Stomach (tissue), 9 donors: ENCODE results near the gene RABGAP1. TPM values are rescaled to one million over a fixed set of nuclear protein-coding genes. Genes with fewer than 3 reads are reported as not detected.
A peak's percentile ranks its signal among the peaks of the same experiment; 100 is the strongest.

Experiments used
- DNase-seq, 2 donors: peaks; one replicate each; pipeline versions ENCODE4 v3.0.0 to v3.0.0-alpha.2; 2013 to 2019
- H3K27ac ChIP-seq, 5 donors: fragments of 200-600 bp in 4 of 5; sonication (generic) in 4 of 5; one replicate each; pipeline ENCODE4 v1.5.1; 2013 to 2019; ENCODE audit warnings: mild to moderate bottlenecking in 1 of 5, moderate library complexity in 1 of 5
- H3K27me3 ChIP-seq, 3 donors: fragments of 200-600 bp; sonication (generic); one replicate each; pipeline ENCODE4 v1.5.1; 2017 to 2019; ENCODE audit warnings: mixed run types in 1 of 3
- H3K36me3 ChIP-seq, 4 donors: fragments of 200-600 bp; sonication (generic); 1 replicate in 3 of 4; 2 replicates in 1 of 4; pipeline ENCODE4 v1.5.1; 2016 to 2019
- H3K4me1 ChIP-seq, 4 donors: fragments of 200-600 bp; sonication (generic); one replicate each; pipeline ENCODE4 v1.5.1; 2016 to 2019
- H3K4me3 ChIP-seq, 4 donors: fragments of 200-600 bp; sonication (generic) in 3 of 4; one replicate each; pipeline ENCODE4 v1.5.1; 2016 to 2019; ENCODE audit warnings: mild to moderate bottlenecking in 1 of 4
- H3K9me3 ChIP-seq, 4 donors: fragments of 200-600 bp; sonication (generic); one replicate each; pipeline ENCODE4 v1.5.1; 2016 to 2019
- EP300 ChIP-seq: sonication (generic); formaldehyde crosslinking; IDR thresholded peaks from one replicate; pipeline ENCODE4 v1.6.1; 2017; ENCODE audit warnings: antibody characterized with exemption
- POLR2A ChIP-seq, 4 donors: fragments of 450-650 bp; IDR thresholded peaks; one replicate each; pipeline ENCODE4 v1.6.1; 2016; ENCODE audit warnings: antibody characterized with exemption in 4 of 4, control low read depth in 2 of 4, mild to moderate bottlenecking in 1 of 4, moderate library complexity in 1 of 4
- POLR2AphosphoS5 ChIP-seq, 3 donors: sonication (generic); formaldehyde crosslinking; IDR thresholded peaks; one replicate each; pipeline ENCODE4 v1.6.1; 2016; ENCODE audit warnings: antibody characterized with exemption in 3 of 3
- WGBS, 5 donors: extraction: QIAGEN DNeasy Blood & Tissue Kit in 3 of 5; methylation state at CpG; one replicate each; pipeline versions ENCODE4 v1.1.5 to v1.1.7; 2013 to 2018; 5-methylcytosine and 5-hydroxymethylcytosine counted together
- intact Hi-C: fragments of 100-400 bp; cut with DNase I; formaldehyde crosslinking; loops from one replicate; pipeline ENCODE4 v1.15.1; 2023; ENCODE audit warnings: low total_unique reads
- polyA plus RNA-seq, 3 donors: library from polyadenylated mRNA; stranded (reverse); fragments of 200-250 nt; gene quantifications; one replicate each; pipeline ENCODE4 v1.2.3, GENCODE V29; 2013
- total RNA-seq, 5 donors: library from RNA; depleted of rRNA; stranded (reverse); fragments of >200 nt; gene quantifications; one replicate each; pipeline versions ENCODE4 v1.1.0 to v1.2.3, GENCODE V29; 2014 to 2016
- TF ChIP-seq, protein P1 (sequence below), 7 experiments: fragments of 450-650 bp in 4 of 7; fragments of 200-600 bp in 3 of 7; sonication (generic) in 3 of 7; IDR thresholded peaks; one replicate each; pipeline ENCODE4 v1.5.1; 2016 to 2019; ENCODE audit warnings: antibody characterized with exemption in 7 of 7, control low read depth in 2 of 7, mild to moderate bottlenecking in 1 of 7
- donor health status: healthy with polysubstance abuse.
- donor health status: Bipolar disorder and iron deficiency.
- donor health status: healthy.

The RABGAP1 gene
- total and polyA plus RNA-seq, 8 donors: 7.0 to 157 (median 33.0) TPM

DNA sequence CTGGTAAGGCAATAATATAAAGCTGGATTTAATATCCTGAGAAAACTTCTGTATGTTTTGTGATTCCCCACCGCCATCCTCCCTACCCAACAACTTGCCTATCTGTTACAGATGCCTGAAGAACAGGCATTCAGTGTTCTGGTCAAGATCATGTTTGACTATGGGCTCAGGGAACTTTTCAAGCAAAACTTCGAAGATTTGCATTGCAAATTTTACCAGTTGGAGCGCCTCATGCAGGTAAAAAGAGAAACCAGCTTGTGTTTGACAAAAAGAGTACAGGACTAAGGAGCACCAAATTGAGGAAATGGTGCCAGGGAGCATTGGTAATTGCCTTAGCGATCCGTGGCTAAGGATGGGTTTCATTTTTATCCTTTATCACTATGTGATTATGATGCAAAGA lies 132.6 kb downstream of the RABGAP1 start:
- intact Hi-C loops: no loop called here

DNA sequence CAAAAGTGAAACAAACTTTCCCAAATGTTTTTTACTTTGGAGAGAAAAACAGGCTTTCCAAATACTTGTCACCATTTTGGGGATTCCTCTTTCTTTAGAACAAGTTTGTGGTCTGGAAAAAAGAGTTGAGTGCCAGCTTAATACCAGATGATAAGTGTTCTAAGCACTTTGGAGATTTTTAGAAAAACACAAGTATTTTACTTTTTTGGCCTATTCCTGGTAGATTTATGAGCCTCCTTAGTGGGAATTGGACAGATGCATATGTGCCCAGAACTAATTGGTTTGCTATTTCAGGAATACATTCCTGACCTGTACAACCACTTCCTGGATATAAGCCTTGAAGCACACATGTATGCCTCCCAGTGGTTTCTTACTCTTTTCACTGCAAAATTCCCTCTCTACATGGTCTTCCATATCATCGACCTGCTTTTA lies 133.2 kb downstream of the RABGAP1 start:
- intact Hi-C loops: no loop called here
- H3K36me3 ChIP-seq: peaks cover 12 to 86% (median 79%) of the 10 kb centered on the region in 4 donors
- peak overlapping the region in 4 of 5 donors; percentile 11 to 63 (median 39) for H3K27ac ChIP-seq
- H3K9me3 ChIP-seq: no peaks in the 10 kb centered on the region
- H3K27me3 ChIP-seq: no peaks in the 10 kb centered on the region
- peak in 1 of 2 donors; percentile 26 for DNase-seq
- no peak overlapping the region for H3K4me3 ChIP-seq
- H3K4me1 ChIP-seq: peaks cover 0 to 20% (median 7%) of the 10 kb centered on the region in 4 donors
- TF ChIP-seq EP300: no peak
- TF ChIP-seq POLR2A (IDR thresholded peaks at IDR 0.05): no peak
- TF ChIP-seq, protein P1, sequence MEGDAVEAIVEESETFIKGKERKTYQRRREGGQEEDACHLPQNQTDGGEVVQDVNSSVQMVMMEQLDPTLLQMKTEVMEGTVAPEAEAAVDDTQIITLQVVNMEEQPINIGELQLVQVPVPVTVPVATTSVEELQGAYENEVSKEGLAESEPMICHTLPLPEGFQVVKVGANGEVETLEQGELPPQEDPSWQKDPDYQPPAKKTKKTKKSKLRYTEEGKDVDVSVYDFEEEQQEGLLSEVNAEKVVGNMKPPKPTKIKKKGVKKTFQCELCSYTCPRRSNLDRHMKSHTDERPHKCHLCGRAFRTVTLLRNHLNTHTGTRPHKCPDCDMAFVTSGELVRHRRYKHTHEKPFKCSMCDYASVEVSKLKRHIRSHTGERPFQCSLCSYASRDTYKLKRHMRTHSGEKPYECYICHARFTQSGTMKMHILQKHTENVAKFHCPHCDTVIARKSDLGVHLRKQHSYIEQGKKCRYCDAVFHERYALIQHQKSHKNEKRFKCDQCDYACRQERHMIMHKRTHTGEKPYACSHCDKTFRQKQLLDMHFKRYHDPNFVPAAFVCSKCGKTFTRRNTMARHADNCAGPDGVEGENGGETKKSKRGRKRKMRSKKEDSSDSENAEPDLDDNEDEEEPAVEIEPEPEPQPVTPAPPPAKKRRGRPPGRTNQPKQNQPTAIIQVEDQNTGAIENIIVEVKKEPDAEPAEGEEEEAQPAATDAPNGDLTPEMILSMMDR (IDR thresholded peaks at IDR 0.05): no peak
- TF ChIP-seq POLR2AphosphoS5 (IDR thresholded peaks at IDR 0.05): no peak
- 51 to 89% (median 68%) methylated on average over 1 of the region's 1 CpG for WGBS, 5 donors

More for the DNA sequence above, 132.6 kb downstream of the RABGAP1 start:
- Histone ChIP-seq H3K9me3 (no peaks in the 10 kb centered on the region), H3K4me3 (no peak overlapping the region), H3K27me3 (no peaks in the 10 kb centered on the region), H3K36me3 (peaks cover 12 to 83% (median 73%) of the 10 kb centered on the region in 4 donors), H3K27ac (peak overlapping the region in 4 of 5 donors; percentile 11 to 63 (median 39)), H3K4me1 (peaks cover 0 to 21% (median 7%) of the 10 kb centered on the region in 4 donors)
- 67 to 75% (median 69%) methylated on average over 5 of the region's 5 CpGs for WGBS, 5 donors
- DNase-seq: no peak
- TF ChIP-seq POLR2A (IDR thresholded peaks at IDR 0.05) (no peak), POLR2AphosphoS5 (IDR thresholded peaks at IDR 0.05) (no peak), EP300 (no peak)
- TF ChIP-seq, protein P1 (IDR thresholded peaks at IDR 0.05): no peak

DNA sequence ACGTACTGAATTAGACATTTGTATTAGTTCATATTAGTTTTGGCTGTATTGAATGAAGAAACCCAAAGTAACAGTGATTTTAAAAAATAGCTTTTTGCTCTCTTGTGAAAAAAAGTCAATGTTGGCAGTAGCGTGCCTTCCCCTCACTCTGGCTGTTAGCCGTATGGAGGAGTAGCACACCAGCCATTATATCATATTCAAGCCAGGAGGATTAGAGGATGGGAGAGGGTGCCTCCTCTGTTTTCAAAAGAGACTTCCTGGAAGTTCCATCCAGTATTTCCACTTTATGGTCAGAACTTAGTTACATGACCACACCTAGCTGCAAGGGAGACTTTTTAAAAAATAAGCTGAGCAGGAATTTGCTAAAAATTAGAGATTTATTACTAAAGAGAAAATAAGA lies 133.8 kb downstream of the RABGAP1 start:
- 76 to 87% (median 82%) methylated on average over 3 of the region's 3 CpGs for WGBS, 5 donors
- intact Hi-C loops: no loop called here
- DNase-seq: peak in 1 of 2 donors; percentile 26
- no peak overlapping the region for H3K4me3 ChIP-seq
- peaks cover 17 to 85% (median 82%) of the 10 kb centered on the region in 4 donors for H3K36me3 ChIP-seq
- no peaks in the 10 kb centered on the region for H3K9me3 ChIP-seq
- H3K27me3 ChIP-seq: no peaks in the 10 kb centered on the region
- peaks cover 0 to 15% (median 5%) of the 10 kb centered on the region in 4 donors for H3K4me1 ChIP-seq
- H3K27ac ChIP-seq: peak overlapping the region in 3 of 5 donors; percentile 11 to 63 (median 57)
- TF ChIP-seq POLR2A (IDR thresholded peaks at IDR 0.05) (no peak), POLR2AphosphoS5 (IDR thresholded peaks at IDR 0.05) (no peak), EP300 (no peak)

DNA sequence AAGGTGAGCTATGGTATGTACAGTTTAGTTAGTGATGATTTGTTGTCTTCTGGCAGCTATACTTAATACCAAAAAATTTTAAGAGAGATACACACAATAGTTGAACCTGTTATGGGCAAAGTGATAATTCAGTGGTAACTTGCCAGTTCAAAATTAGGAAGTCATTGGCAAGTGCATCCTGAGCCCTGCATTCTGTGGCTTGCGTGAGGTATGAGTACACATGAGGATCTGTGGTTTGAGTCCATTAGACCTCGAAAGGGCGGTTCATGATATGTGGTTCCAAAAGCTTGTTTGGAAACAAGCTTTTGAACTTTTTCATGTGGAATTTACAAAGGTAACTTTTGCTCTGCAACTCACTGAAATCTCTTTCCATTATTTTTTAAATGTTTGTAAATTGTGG lies 139.6 kb downstream of the RABGAP1 start:
- peaks cover 17 to 92% (median 86%) of the 10 kb centered on the region in 4 donors for H3K36me3 ChIP-seq
- no peak overlapping the region for H3K4me3 ChIP-seq
- TF ChIP-seq POLR2A (IDR thresholded peaks at IDR 0.05) (no peak), EP300 (no peak), POLR2AphosphoS5 (IDR thresholded peaks at IDR 0.05) (no peak)
- TF ChIP-seq, protein P1 (IDR thresholded peaks at IDR 0.05): no peak
- no peak overlapping the region for H3K27ac ChIP-seq
- no peaks in the 10 kb centered on the region for H3K9me3 ChIP-seq
- DNase-seq: no peak
- no peaks in the 10 kb centered on the region for H3K4me1 ChIP-seq
- H3K27me3 ChIP-seq: no peaks in the 10 kb centered on the region
- intact Hi-C loops: no loop called here
- 65 to 90% (median 83%) methylated on average over 3 of the region's 3 CpGs for WGBS, 5 donors

DNA sequence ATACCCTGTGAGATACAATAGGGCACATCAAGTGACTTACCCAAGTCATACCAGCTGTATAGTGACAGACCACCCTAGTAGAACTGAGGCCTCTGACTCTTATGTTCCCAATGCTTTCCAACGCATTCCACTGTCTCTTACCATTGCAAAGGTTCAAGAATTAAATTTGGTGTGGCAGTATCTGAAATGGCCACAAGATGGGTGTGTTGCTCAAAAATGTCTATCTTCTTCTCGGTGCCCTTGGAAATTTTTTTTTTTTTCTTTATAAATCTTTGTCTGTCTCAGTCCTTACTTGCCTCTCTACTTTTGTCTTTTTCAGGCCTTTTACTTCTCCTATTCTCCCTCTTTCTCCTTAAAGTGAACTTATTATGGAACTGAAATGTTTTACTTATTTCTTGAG lies 141.0 kb downstream of the RABGAP1 start:
- intact Hi-C loops: no loop called here
- no peak for TF ChIP-seq EP300
- TF ChIP-seq POLR2A (IDR thresholded peaks at IDR 0.05): no peak
- TF ChIP-seq POLR2AphosphoS5 (IDR thresholded peaks at IDR 0.05): no peak
- TF ChIP-seq, protein P1 (IDR thresholded peaks at IDR 0.05): peak in 5 of 7 experiments; percentile 22 to 52 (median 41)
- Histone ChIP-seq H3K36me3 (peaks cover 16 to 90% (median 83%) of the 10 kb centered on the region in 4 donors), H3K27ac (no peak overlapping the region), H3K27me3 (no peaks in the 10 kb centered on the region), H3K4me3 (no peak overlapping the region), H3K4me1 (no peaks in the 10 kb centered on the region), H3K9me3 (no peaks in the 10 kb centered on the region)
- DNase-seq: peak in 1 of 2 donors; percentile 67
- WGBS, 5 donors: 22 to 43% (median 32%) methylated on average over 2 of the region's 2 CpGs
